ENCODE results near the gene AP5M1.
"Not testable (repeated sequence)": the region's sequence is repeated elsewhere in the genome, so short reads cannot be mapped to it uniquely, and the experiment has no call there.

The AP5M1 gene

GRCh38 chr14:57291692-57292647 lies 23.2 kb downstream of the AP5M1 start:
- no peak for DNase-seq (ENCODE audit: low spot score)

- DNase-seq (ENCODE audit: low spot score) = no peak
Observed at GRCh38 chr14:57293866-57294837, 25.4 kb downstream of the AP5M1 start.

- DNase-seq (ENCODE audit: low spot score) = no peak
Observed at GRCh38 chr14:57295239-57295638, 26.5 kb downstream of the AP5M1 start.

GRCh38 chr14:57297852-57298251 lies 29.1 kb downstream of the AP5M1 start:
- no peak for DNase-seq (ENCODE audit: low spot score)

GRCh38 chr14:57299511-57299910 lies 30.7 kb downstream of the AP5M1 start:
- DNase-seq (ENCODE audit: low spot score) = no peak

- DNase-seq (ENCODE audit: low spot score) = no peak
Observed at GRCh38 chr14:57302883-57303282, 34.1 kb downstream of the AP5M1 start.

GRCh38 chr14:57314396-57315089 lies 45.8 kb downstream of the AP5M1 start:
- DNase-seq (ENCODE audit: low spot score) = no peak

GRCh38 chr14:57317248-57317833 lies 48.6 kb downstream of the AP5M1 start:
- DNase-seq (ENCODE audit: low spot score) = peak; percentile 75

GRCh38 chr14:57319636-57320192 lies 50.9 kb downstream of the AP5M1 start:
- no peak for DNase-seq (ENCODE audit: low spot score)

- no peak for DNase-seq (ENCODE audit: low spot score)
Observed at GRCh38 chr14:57323721-57324120, 55.0 kb downstream of the AP5M1 start.

- no peak for DNase-seq (ENCODE audit: low spot score)
Observed at GRCh38 chr14:57326253-57326652, 57.5 kb downstream of the AP5M1 start.

- DNase-seq (ENCODE audit: low spot score) = no peak
Observed at GRCh38 chr14:57329833-57330232, 61.1 kb downstream of the AP5M1 start.

- DNase-seq (ENCODE audit: low spot score) = not testable (repeated sequence)
Observed at GRCh38 chr14:57332475-57332874, 63.7 kb downstream of the AP5M1 start.

- DNase-seq (ENCODE audit: low spot score) = not testable (repeated sequence)
Observed at GRCh38 chr14:57333726-57334125, 65.0 kb downstream of the AP5M1 start.

- not testable (repeated sequence) for DNase-seq (ENCODE audit: low spot score)
Observed at GRCh38 chr14:57343545-57344297, 75.0 kb downstream of the AP5M1 start.

- DNase-seq (ENCODE audit: low spot score) = no peak
Observed at GRCh38 chr14:57345106-57345505, 76.3 kb downstream of the AP5M1 start.

GRCh38 chr14:57346741-57347140 lies 78.0 kb downstream of the AP5M1 start:
- DNase-seq (ENCODE audit: low spot score) = no peak

Measured in D341Med (cell line).